Ascending aorta (tissue), 2 donors: ENCODE data around the gene C4orf36. TPM values are rescaled to one million over a fixed set of nuclear protein-coding genes. Genes with fewer than 3 reads are reported as not detected.

Source experiments
- DNase-seq, 2 donors: peaks; one replicate each; pipeline ENCODE4 v3.0.0-alpha.2; 2019; ENCODE audit warnings: low spot score in 2 of 2
- H3K27ac ChIP-seq, 2 donors: fragments of 200-600 bp; sonication (generic); one replicate each; pipeline ENCODE4 v1.5.1; 2016 to 2017; ENCODE audit warnings: mild to moderate bottlenecking in 1 of 2
- H3K27me3 ChIP-seq: fragments of 200-600 bp; sonication (generic); one replicate; pipeline ENCODE4 v1.5.1; 2017
- H3K36me3 ChIP-seq, 2 donors: fragments of 200-600 bp; sonication (generic); one replicate each; pipeline ENCODE4 v1.5.1; 2016
- H3K4me1 ChIP-seq, 2 donors: fragments of 200-600 bp; sonication (generic); one replicate each; pipeline ENCODE4 v1.5.1; 2016 to 2017; ENCODE audit warnings: mild to moderate bottlenecking in 1 of 2
- H3K4me3 ChIP-seq, 2 donors: fragments of 200-600 bp; sonication (generic); one replicate each; pipeline ENCODE4 v1.5.1; 2016 to 2017; ENCODE audit warnings: mild to moderate bottlenecking in 1 of 2
- H3K9me3 ChIP-seq, 2 donors: fragments of 200-600 bp; sonication (generic); one replicate each; pipeline ENCODE4 v1.5.1; 2016
- CTCF ChIP-seq, 3 experiments: fragments of 200-600 bp in 2 of 3; fragments of 450-650 bp in 1 of 3; sonication (generic) in 2 of 3; IDR thresholded peaks; one replicate each; pipeline ENCODE4 v1.5.1; 2016 to 2019; ENCODE audit warnings: antibody characterized with exemption in 3 of 3, mild to moderate bottlenecking in 1 of 3, moderate library complexity in 1 of 3
- intact Hi-C: fragments of 100-400 bp; cut with DNase I; formaldehyde crosslinking; loops from one replicate; pipeline ENCODE4 v1.15.1; 2023
- total RNA-seq: library from RNA; depleted of rRNA; stranded (reverse); fragments of >200 nt; gene quantifications from one replicate; pipeline ENCODE4 v1.1.0, GENCODE V29; 2016

C4orf36 gene
- total RNA-seq, 1 donor from 2014 or later: not detected

GRCh38 chr4:86841309-86841708 lies 50.9 kb downstream of the C4orf36 start:
- no peaks in the 10 kb centered on the region for H3K36me3 ChIP-seq
- no peaks in the 10 kb centered on the region for H3K27me3 ChIP-seq
- DNase-seq: no peak
- intact Hi-C loops: no loop called here
- H3K27ac ChIP-seq: no peak overlapping the region
- H3K9me3 ChIP-seq: no peaks in the 10 kb centered on the region
- no peak for TF ChIP-seq CTCF (IDR thresholded peaks at IDR 0.05)
- H3K4me3 ChIP-seq: no peak overlapping the region
- no peaks in the 10 kb centered on the region for H3K4me1 ChIP-seq

- Histone ChIP-seq H3K27ac (no peak overlapping the region), H3K36me3 (no peaks in the 10 kb centered on the region), H3K4me3 (no peak overlapping the region), H3K27me3 (no peaks in the 10 kb centered on the region), H3K4me1 (no peaks in the 10 kb centered on the region), H3K9me3 (no peaks in the 10 kb centered on the region)
- intact Hi-C loops: no loop called here
- DNase-seq: no peak
- no peak for TF ChIP-seq CTCF (IDR thresholded peaks at IDR 0.05)
Observed at GRCh38 chr4:86840858-86841257, 51.4 kb downstream of the C4orf36 start.

GRCh38 chr4:86837691-86838503 lies 54.3 kb downstream of the C4orf36 start:
- Histone ChIP-seq H3K4me3 (no peak overlapping the region), H3K27ac (no peak overlapping the region), H3K4me1 (no peaks in the 10 kb centered on the region), H3K9me3 (no peaks in the 10 kb centered on the region), H3K36me3 (no peaks in the 10 kb centered on the region), H3K27me3 (no peaks in the 10 kb centered on the region)
- DNase-seq: no peak
- TF ChIP-seq CTCF (IDR thresholded peaks at IDR 0.05): no peak
- intact Hi-C loops: no loop called here

- no peak for TF ChIP-seq CTCF (IDR thresholded peaks at IDR 0.05)
- H3K4me3 ChIP-seq: no peak overlapping the region
- intact Hi-C loops: no loop called here
- no peaks in the 10 kb centered on the region for H3K27me3 ChIP-seq
- no peaks in the 10 kb centered on the region for H3K9me3 ChIP-seq
- no peak overlapping the region for H3K27ac ChIP-seq
- no peaks in the 10 kb centered on the region for H3K36me3 ChIP-seq
- H3K4me1 ChIP-seq: no peaks in the 10 kb centered on the region
- DNase-seq: no peak
Observed at GRCh38 chr4:86835677-86836076, 56.5 kb downstream of the C4orf36 start.

- TF ChIP-seq CTCF (IDR thresholded peaks at IDR 0.05): no peak
- DNase-seq: no peak
- Histone ChIP-seq H3K4me3 (no peak overlapping the region), H3K27me3 (no peaks in the 10 kb centered on the region), H3K9me3 (no peaks in the 10 kb centered on the region), H3K27ac (no peak overlapping the region), H3K36me3 (no peaks in the 10 kb centered on the region), H3K4me1 (no peaks in the 10 kb centered on the region)
- intact Hi-C loops: no loop called here
Observed at GRCh38 chr4:86834901-86835300, 57.3 kb downstream of the C4orf36 start.
